MM.1S (cell line): ENCODE data around the gene RBM11.

Experiments used
- DNase-seq: peaks from one replicate; pipeline ENCODE4 v3.0.0-alpha.2; 2015
- H2AFZ ChIP-seq: fragments of 300-600 bp; sonication (generic); 2 replicates; pipeline ENCODE4 v1.6.0; 2016; ENCODE audit warnings: antibody characterized with exemption, low read length
- H3F3A ChIP-seq: fragments of 300-600 bp; sonication (generic); 2 replicates; pipeline ENCODE4 v1.6.1; 2016; ENCODE audit warnings: mild to moderate bottlenecking, antibody characterized with exemption, low read length, moderate library complexity, mixed read lengths; ENCODE audit not compliant: insufficient read depth
- H3K27ac ChIP-seq: fragments of 300-600 bp; sonication (generic); 2 replicates; pipeline ENCODE4 v1.5.1; 2016; ENCODE audit warnings: mild to moderate bottlenecking, low read length
- H3K27me3 ChIP-seq: fragments of 300-600 bp; sonication (generic); replicated peaks from 2 replicates; pipeline ENCODE4 v1.6.0; 2016; ENCODE audit warnings: low read length; ENCODE audit not compliant: insufficient read depth
- H3K36me3 ChIP-seq: fragments of 300-600 bp; sonication (generic); replicated peaks from 2 replicates; pipeline ENCODE4 v1.6.1; 2016; ENCODE audit warnings: mild to moderate bottlenecking, low read length, mixed read lengths; ENCODE audit not compliant: insufficient read depth
- H3K4me1 ChIP-seq: fragments of 300-600 bp; sonication (generic); 2 replicates; pipeline ENCODE4 v1.6.1; 2016; ENCODE audit warnings: low read length, mixed read lengths
- H3K4me2 ChIP-seq: fragments of 300-600 bp; sonication (generic); 2 replicates; pipeline ENCODE4 v1.6.0; 2016; ENCODE audit warnings: low read depth, low read length
- H3K4me3 ChIP-seq: fragments of 300-600 bp; sonication (generic); 2 replicates; pipeline ENCODE4 v1.5.1; 2016; ENCODE audit warnings: low read length, mixed read lengths
- H3K79me2 ChIP-seq: fragments of 300-600 bp; sonication (generic); 2 replicates; pipeline ENCODE4 v1.6.1; 2016; ENCODE audit warnings: mixed run types, low read length, mixed read lengths
- H3K9ac ChIP-seq: fragments of 300-600 bp; sonication (generic); 2 replicates; pipeline ENCODE4 v1.6.1; 2016; ENCODE audit warnings: low read length, mixed read lengths
- H3K9me2 ChIP-seq: fragments of 300-600 bp; sonication (generic); replicated peaks from 2 replicates; pipeline ENCODE4 v1.6.1; 2016; ENCODE audit warnings: mild to moderate bottlenecking, low read length, mixed read lengths; ENCODE audit not compliant: insufficient read depth
- H3K9me3 ChIP-seq: fragments of 300-600 bp; sonication (generic); replicated peaks from 2 replicates; pipeline ENCODE4 v1.6.1; 2016; ENCODE audit warnings: mild to moderate bottlenecking, low read length, mixed read lengths; ENCODE audit not compliant: insufficient read depth
- H4K20me1 ChIP-seq: fragments of 300-600 bp; sonication (generic); 2 replicates; pipeline ENCODE4 v1.6.1; 2016; ENCODE audit warnings: mild to moderate bottlenecking, low read length, moderate library complexity, mixed read lengths; ENCODE audit not compliant: insufficient read depth
- EZH2 ChIP-seq: fragments of 300-600 bp; sonication (generic); optimal IDR thresholded peaks from 2 replicates; pipeline ENCODE3; 2017; ENCODE audit warnings: low read depth, mild to moderate bottlenecking, antibody characterized with exemption, low read length, mixed read lengths
- EZH2phosphoT487 ChIP-seq: fragments of 300-600 bp; sonication (generic); IDR thresholded peaks from 2 replicates; pipeline ENCODE4 v1.6.1; 2018; ENCODE audit warnings: antibody characterized with exemption, low read length
- TF ChIP-seq, protein P1 (sequence below): fragments of 300-600 bp; sonication (generic); IDR thresholded peaks from 2 replicates; pipeline ENCODE4 v1.5.1; 2016; ENCODE audit warnings: antibody characterized with exemption, low read length, mixed read lengths

The RBM11 gene

DNA sequence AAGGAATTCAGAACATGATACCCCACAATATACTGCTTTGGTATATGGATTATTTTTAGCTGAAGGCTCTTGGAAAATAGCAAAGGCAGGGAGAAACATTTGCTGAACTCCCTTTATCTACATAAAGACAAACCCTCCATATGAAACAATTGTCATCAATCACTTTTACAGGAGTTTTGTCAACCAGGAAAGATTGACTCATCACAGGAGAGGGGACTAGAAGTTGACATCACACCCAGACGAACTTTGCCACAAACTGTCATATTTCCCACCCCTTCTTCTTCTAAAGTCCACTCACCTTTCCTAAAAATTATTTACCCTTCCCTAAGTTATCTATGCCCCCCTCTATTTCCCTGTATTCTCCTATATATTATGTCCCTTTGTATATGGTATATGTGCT lies 47.9 kb downstream of the RBM11 start:
- H4K20me1 ChIP-seq: no peaks in the 10 kb centered on the region
- TF ChIP-seq EZH2phosphoT487: no peak
- TF ChIP-seq EZH2: no peak
- TF ChIP-seq, protein P1, sequence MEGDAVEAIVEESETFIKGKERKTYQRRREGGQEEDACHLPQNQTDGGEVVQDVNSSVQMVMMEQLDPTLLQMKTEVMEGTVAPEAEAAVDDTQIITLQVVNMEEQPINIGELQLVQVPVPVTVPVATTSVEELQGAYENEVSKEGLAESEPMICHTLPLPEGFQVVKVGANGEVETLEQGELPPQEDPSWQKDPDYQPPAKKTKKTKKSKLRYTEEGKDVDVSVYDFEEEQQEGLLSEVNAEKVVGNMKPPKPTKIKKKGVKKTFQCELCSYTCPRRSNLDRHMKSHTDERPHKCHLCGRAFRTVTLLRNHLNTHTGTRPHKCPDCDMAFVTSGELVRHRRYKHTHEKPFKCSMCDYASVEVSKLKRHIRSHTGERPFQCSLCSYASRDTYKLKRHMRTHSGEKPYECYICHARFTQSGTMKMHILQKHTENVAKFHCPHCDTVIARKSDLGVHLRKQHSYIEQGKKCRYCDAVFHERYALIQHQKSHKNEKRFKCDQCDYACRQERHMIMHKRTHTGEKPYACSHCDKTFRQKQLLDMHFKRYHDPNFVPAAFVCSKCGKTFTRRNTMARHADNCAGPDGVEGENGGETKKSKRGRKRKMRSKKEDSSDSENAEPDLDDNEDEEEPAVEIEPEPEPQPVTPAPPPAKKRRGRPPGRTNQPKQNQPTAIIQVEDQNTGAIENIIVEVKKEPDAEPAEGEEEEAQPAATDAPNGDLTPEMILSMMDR: no peak
- H3K27me3 ChIP-seq: no peaks in the 10 kb centered on the region
- H3K9me2 ChIP-seq: no peaks in the 10 kb centered on the region
- no peaks in the 10 kb centered on the region for H3F3A ChIP-seq
- no peak overlapping the region for H3K27ac ChIP-seq
- no peak overlapping the region for H2AFZ ChIP-seq
- DNase-seq: no peak
- H3K79me2 ChIP-seq: no peaks in the 10 kb centered on the region
- no peak overlapping the region for H3K4me3 ChIP-seq
- no peaks in the 10 kb centered on the region for H3K36me3 ChIP-seq
- H3K9me3 ChIP-seq: no peaks in the 10 kb centered on the region
- H3K4me2 ChIP-seq: no peak overlapping the region
- no peak overlapping the region for H3K9ac ChIP-seq
- H3K4me1 ChIP-seq: no peaks in the 10 kb centered on the region; the same call in 1 of the 2 replicates

DNA sequence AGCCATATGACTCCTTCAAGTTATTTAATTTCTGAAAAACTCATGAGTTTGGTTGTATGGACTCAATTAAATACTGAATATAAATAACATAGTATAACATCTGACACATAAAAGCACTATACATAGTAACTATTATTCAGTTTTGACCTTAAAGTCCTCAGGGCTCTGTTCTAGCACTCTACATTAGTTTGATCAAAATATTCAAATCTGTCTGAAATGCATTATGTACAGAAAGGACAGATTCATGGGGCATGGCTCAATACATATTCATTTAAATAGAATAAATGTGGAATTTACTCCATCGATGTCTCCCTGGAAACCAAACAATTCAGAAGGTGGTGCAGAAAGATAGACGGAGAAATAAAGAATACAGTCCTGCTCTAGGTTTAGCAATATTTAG lies 49.1 kb downstream of the RBM11 start:
- Histone ChIP-seq H3K36me3 (no peaks in the 10 kb centered on the region), H3K4me2 (no peak overlapping the region), H3K9me3 (no peaks in the 10 kb centered on the region), H3K4me3 (no peak overlapping the region), H3K79me2 (no peaks in the 10 kb centered on the region), H3K27ac (no peak overlapping the region), H3F3A (no peaks in the 10 kb centered on the region), H4K20me1 (no peaks in the 10 kb centered on the region), H3K4me1 (no peaks in the 10 kb centered on the region; the same call in 1 of the 2 replicates), H3K9me2 (no peaks in the 10 kb centered on the region), H2AFZ (no peak overlapping the region), H3K9ac (no peak overlapping the region), H3K27me3 (no peaks in the 10 kb centered on the region)
- DNase-seq: no peak
- no peak for TF ChIP-seq EZH2
- no peak for TF ChIP-seq EZH2phosphoT487
- TF ChIP-seq, protein P1: no peak

DNA sequence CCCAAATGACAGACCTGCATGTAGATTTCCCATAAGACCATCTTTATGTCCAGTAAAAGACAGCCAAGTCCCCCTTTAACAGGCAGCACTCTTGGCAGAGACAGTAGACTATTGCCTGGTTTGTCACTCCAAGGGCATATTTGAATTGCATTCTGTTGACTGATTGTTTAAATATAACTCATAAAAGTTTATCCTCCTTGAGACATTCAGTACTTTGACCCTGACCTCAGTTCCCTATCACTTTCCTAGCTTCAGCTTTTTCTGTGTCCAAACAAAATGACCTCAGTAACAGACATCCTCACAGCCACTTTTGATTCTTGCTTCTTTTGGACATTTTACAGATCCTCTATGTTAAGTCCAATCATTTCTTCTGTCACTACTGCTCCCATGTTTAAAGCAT lies 51.1 kb downstream of the RBM11 start:
- no peaks in the 10 kb centered on the region for H3K36me3 ChIP-seq
- H3K4me3 ChIP-seq: no peak overlapping the region
- TF ChIP-seq, protein P1: no peak
- TF ChIP-seq EZH2 (no peak), EZH2phosphoT487 (no peak)
- H4K20me1 ChIP-seq: no peaks in the 10 kb centered on the region
- no peaks in the 10 kb centered on the region for H3K79me2 ChIP-seq
- no peak overlapping the region for H3K4me2 ChIP-seq
- no peaks in the 10 kb centered on the region for H3K9me3 ChIP-seq
- H3K27ac ChIP-seq: no peak overlapping the region
- no peaks in the 10 kb centered on the region for H3K4me1 ChIP-seq
- no peak overlapping the region for H3K9ac ChIP-seq
- no peak overlapping the region for H2AFZ ChIP-seq
- no peaks in the 10 kb centered on the region for H3F3A ChIP-seq
- no peaks in the 10 kb centered on the region for H3K9me2 ChIP-seq
- no peaks in the 10 kb centered on the region for H3K27me3 ChIP-seq
- DNase-seq: no peak
